BLaER1 treated with 17β-estradiol and CSF1 and Interleukin-3, amounts not matched to agents 10 nM and 100 nM (cell line): ENCODE data around the gene BABAM1.
"Not testable (repeated sequence)": the region's sequence is repeated elsewhere in the genome, so short reads cannot be mapped to it uniquely, and the experiment has no call there.

Experiments used
- H3K27ac ChIP-seq, 11 experiments: shearing (Covaris generic); formaldehyde crosslinking; 2 replicates each; pipeline ENCODE4 v1.8.1; 2022
- H3K27me3 ChIP-seq, 11 experiments: shearing (Covaris generic); formaldehyde crosslinking; 2 replicates each; pipeline ENCODE4 v1.8.1; 2022
- H3K36me3 ChIP-seq, 11 experiments: shearing (Covaris generic); formaldehyde crosslinking; 2 replicates each; pipeline ENCODE4 v1.8.1; 2022
- H3K4me1 ChIP-seq, 10 experiments: shearing (Covaris generic); formaldehyde crosslinking; 2 replicates each; pipeline ENCODE4 v1.8.1; 2022
- H3K4me2 ChIP-seq, 11 experiments: shearing (Covaris generic); formaldehyde crosslinking; 2 replicates each; pipeline ENCODE4 v1.8.1; 2022
- H3K4me3 ChIP-seq, 10 experiments: shearing (Covaris generic); formaldehyde crosslinking; 2 replicates each; pipeline ENCODE4 v1.8.1; 2022
- H3K9ac ChIP-seq, 11 experiments: shearing (Covaris generic); formaldehyde crosslinking; 2 replicates each; pipeline ENCODE4 v1.8.1; 2022
- H3K9me3 ChIP-seq, 11 experiments: shearing (Covaris generic); formaldehyde crosslinking; replicated peaks in 1 of 11; 2 replicates each; pipeline ENCODE4 v1.8.1; 2022
- H4K20me1 ChIP-seq, 11 experiments: shearing (Covaris generic); formaldehyde crosslinking; 2 replicates each; pipeline ENCODE4 v1.8.1; 2022
- Cebpa-rat ChIP-seq, 11 experiments: shearing (Covaris generic); IDR thresholded peaks; 2 replicates each; pipeline ENCODE4 v1.8.1; 2022

BABAM1 gene

GRCh38 chr19:17260842-17261325, 6.4 kb upstream of the BABAM1 start:
- no peaks in the 10 kb centered on the region for H3K27me3 ChIP-seq
- peak overlapping the region in 1 of 11 experiments; percentile 7; a peak in 1 of 22 replicates for H3K4me2 ChIP-seq
- no peaks in the 10 kb centered on the region for H3K9me3 ChIP-seq
- H3K4me1 ChIP-seq, result peaks cover 12 to 31% (median 19%) of the 10 kb centered on the region in 10 experiments; a peak in 19 of 20 replicates
- no peaks in the 10 kb centered on the region for H4K20me1 ChIP-seq
- H3K4me3 ChIP-seq, result no peak overlapping the region
- H3K27ac ChIP-seq, result no peak overlapping the region
- TF ChIP-seq Cebpa-rat (IDR thresholded peaks at IDR 0.05), result no peak
- H3K9ac ChIP-seq, result no peak overlapping the region
- H3K36me3 ChIP-seq, result no peaks in the 10 kb centered on the region

- no peak for TF ChIP-seq Cebpa-rat (IDR thresholded peaks at IDR 0.05)
Observed at GRCh38 chr19:17262557-17262956, 4.7 kb upstream of the BABAM1 start.

DNA sequence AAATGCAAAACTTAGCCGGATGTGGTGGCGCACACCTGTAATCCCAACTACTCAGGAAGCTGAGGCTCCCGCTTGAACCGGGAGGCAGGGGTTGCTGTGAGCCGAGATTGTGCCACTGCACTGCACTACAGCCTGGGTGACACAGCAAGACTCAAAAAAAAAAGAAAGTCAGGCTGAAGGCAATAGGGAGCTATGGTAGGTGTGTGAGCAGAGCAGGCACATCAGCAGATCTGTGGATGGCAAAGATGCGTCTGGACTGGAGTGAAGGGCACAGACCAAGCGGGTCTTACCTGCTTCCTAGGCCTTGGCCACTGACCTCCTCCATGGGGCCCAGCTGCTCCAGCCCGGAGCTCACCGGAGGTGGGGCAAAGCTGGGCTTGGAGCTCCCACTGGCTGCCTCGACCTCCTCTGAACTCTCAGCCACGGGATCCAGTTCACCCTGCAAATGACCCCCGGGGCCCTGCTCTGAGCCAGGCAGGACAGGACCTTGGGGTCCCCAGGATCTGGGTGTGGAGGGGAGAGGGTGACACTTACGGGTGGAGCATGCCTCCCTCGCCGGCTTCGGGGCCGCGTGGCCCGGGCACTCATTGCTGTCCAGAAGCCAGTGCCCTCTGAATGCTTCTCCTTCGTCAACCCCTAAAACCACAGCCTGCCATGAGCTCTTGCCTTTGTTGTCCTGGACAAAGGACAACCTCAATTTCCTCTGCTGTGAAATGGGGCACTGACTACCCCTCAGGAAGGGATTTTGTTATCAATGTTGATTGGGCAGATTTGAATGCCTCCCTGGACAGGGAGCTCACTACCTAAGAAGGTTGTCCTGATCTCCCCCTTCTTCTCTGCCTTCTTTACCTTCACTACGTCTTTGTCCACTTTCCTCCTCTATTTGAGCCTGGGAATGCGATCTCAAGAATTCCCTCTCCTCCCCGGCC, 3.3 kb upstream of the BABAM1 start:
- Histone ChIP-seq H3K4me1 (peaks cover 33 to 52% (median 40%) of the 10 kb centered on the region in 10 experiments), H3K9me3 (no peaks in the 10 kb centered on the region), H3K4me3 (no peak overlapping the region), H3K27ac (peak overlapping the region in 7 of 11 experiments; percentile 1 to 46 (median 22); a peak in 7 of 22 replicates), H3K36me3 (peaks cover 3 to 5% (median 4%) of the 10 kb centered on the region in 11 experiments; a peak in 19 of 22 replicates), H3K4me2 (peak overlapping the region in 9 of 11 experiments; percentile 33 to 70 (median 50); a peak in 13 of 22 replicates), H3K27me3 (no peaks in the 10 kb centered on the region), H4K20me1 (no peaks in the 10 kb centered on the region), H3K9ac (peak overlapping the region in 2 of 11 experiments; percentile 10 to 29; a peak in 3 of 22 replicates)
- no peak for TF ChIP-seq Cebpa-rat (IDR thresholded peaks at IDR 0.05)

More at GRCh38 chr19:17262557-17262956, 4.7 kb upstream of the BABAM1 start:
- H4K20me1 ChIP-seq, result no peaks in the 10 kb centered on the region
- no peak overlapping the region for H3K4me3 ChIP-seq
- H3K4me2 ChIP-seq, result no peak overlapping the region
- H3K27ac ChIP-seq, result 0 out of 22 replicates have a peak overlapping the region, but pooled peaks of 1 of the 11 experiments have one; percentile 7
- no peaks in the 10 kb centered on the region for H3K36me3 ChIP-seq
- no peaks in the 10 kb centered on the region for H3K27me3 ChIP-seq
- H3K4me1 ChIP-seq, result peaks cover 20 to 40% (median 28%) of the 10 kb centered on the region in 10 experiments
- peak overlapping the region in 3 of 11 experiments; percentile 7 to 33 (median 24); a peak in 3 of 22 replicates for H3K9ac ChIP-seq
- H3K9me3 ChIP-seq, result no peaks in the 10 kb centered on the region

GRCh38 chr19:17264641-17264979, 2.6 kb upstream of the BABAM1 start, which contains the start of gene USHBP1:
Gene USHBP1 (minus strand): TSS chr19:17264745. CDS start chr19:17264299, 446 bp downstream.
- no peak within 1 kb of the TSS for H3K4me3 ChIP-seq

DNA sequence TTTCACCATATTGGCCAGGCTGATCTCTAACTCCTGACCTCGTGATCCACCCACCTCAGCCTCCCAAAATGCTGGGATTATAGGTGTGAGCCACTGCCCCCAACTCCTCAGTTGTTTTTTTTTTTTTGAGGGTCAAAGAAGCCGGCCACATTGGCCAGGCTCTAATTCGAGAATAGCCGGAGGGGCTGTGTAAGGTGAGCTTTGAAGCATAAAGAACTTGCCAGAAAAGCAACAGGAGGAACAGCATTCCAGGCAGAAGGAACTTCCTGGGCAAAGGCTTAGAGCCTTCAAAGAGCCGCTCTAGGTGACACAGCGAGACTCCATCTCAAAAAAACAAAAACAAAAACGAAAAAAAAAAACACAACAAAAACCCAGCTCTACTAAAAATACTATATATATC, 1.2 kb upstream of the BABAM1 start:
- H3K27me3 ChIP-seq, result no peaks in the 10 kb centered on the region
- peaks cover 12 to 26% (median 23%) of the 10 kb centered on the region in 11 experiments for H3K36me3 ChIP-seq
- peak overlapping the region in 10 of 11 experiments; percentile 25 to 80 (median 66); a peak in 20 of 22 replicates for H3K27ac ChIP-seq
- H4K20me1 ChIP-seq, result no peaks in the 10 kb centered on the region
- H3K9me3 ChIP-seq, result no peaks in the 10 kb centered on the region
- H3K4me1 ChIP-seq, result peaks cover 34 to 48% (median 41%) of the 10 kb centered on the region in 10 experiments
- peak overlapping the region in 2 of 10 experiments; percentile 40 to 41; a peak in 2 of 20 replicates for H3K4me3 ChIP-seq
- peak overlapping the region in 8 of 11 experiments; percentile 35 to 62 (median 54); a peak in 13 of 22 replicates for H3K9ac ChIP-seq
- TF ChIP-seq Cebpa-rat (IDR thresholded peaks at IDR 0.05), result no peak
- H3K4me2 ChIP-seq, result peak overlapping the region; percentile 38 to 71 (median 58)

More at GRCh38 chr19:17264641-17264979, 2.6 kb upstream of the BABAM1 start, which contains the start of gene USHBP1:
- H4K20me1 ChIP-seq, result no peaks in the 10 kb centered on the region
- peak within 1 kb of the TSS in 8 of 11 experiments; percentile 4 to 46 (median 31); a peak in 12 of 22 replicates for H3K9ac ChIP-seq
- H3K27me3 ChIP-seq, result no peaks in the 10 kb centered on the region
- H3K36me3 ChIP-seq, result peaks cover 9 to 12% (median 11%) of the 10 kb centered on the region in 11 experiments; a peak in 20 of 22 replicates
- peak within 1 kb of the TSS; percentile 33 to 70 (median 47); a peak in 21 of 22 replicates for H3K4me2 ChIP-seq
- peak within 1 kb of the TSS in 7 of 11 experiments; percentile 6 to 46 (median 32); a peak in 8 of 22 replicates for H3K27ac ChIP-seq
- TF ChIP-seq Cebpa-rat (IDR thresholded peaks at IDR 0.05), result no peak
- peaks cover 34 to 54% (median 41%) of the 10 kb centered on the region in 10 experiments for H3K4me1 ChIP-seq
- H3K9me3 ChIP-seq, result no peaks in the 10 kb centered on the region

GRCh38 chr19:17266589-17266974, 661 bp upstream of the BABAM1 start:
- peaks cover 34 to 49% (median 43%) of the 10 kb centered on the region in 10 experiments for H3K4me1 ChIP-seq
- peak overlapping the region in 8 of 11 experiments; percentile 35 to 62 (median 54); a peak in 14 of 22 replicates for H3K9ac ChIP-seq
- H3K9me3 ChIP-seq, result no peaks in the 10 kb centered on the region
- peak overlapping the region; percentile 24 to 80 (median 64); a peak in 20 of 22 replicates for H3K27ac ChIP-seq
- peaks cover 17 to 32% (median 29%) of the 10 kb centered on the region in 11 experiments for H3K36me3 ChIP-seq
- no peaks in the 10 kb centered on the region for H3K27me3 ChIP-seq
- H3K4me2 ChIP-seq, result peak overlapping the region; percentile 38 to 71 (median 58)
- no peak for TF ChIP-seq Cebpa-rat (IDR thresholded peaks at IDR 0.05)
- H4K20me1 ChIP-seq, result no peaks in the 10 kb centered on the region
- peak overlapping the region in 8 of 10 experiments; percentile 24 to 47 (median 39); a peak in 13 of 20 replicates for H3K4me3 ChIP-seq

DNA sequence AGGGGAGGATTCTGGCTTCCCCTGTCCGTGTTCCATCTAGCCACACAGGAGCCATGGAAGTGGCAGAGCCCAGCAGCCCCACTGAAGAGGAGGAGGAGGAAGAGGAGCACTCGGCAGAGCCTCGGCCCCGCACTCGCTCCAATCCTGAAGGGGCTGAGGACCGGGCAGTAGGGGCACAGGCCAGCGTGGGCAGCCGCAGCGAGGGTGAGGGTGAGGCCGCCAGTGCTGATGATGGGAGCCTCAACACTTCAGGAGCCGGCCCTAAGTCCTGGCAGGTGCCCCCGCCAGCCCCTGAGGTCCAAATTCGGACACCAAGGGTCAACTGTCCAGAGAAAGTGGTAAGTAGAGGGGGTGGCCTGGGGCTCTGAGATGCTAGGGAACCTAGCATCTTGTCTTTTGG, 1.5 kb downstream of the BABAM1 start:
- peak overlapping the region in 10 of 11 experiments; percentile 83 to 93 (median 88); a peak in 17 of 22 replicates for H3K9ac ChIP-seq
- no peaks in the 10 kb centered on the region for H3K27me3 ChIP-seq
- H3K36me3 ChIP-seq, result peaks cover 32 to 53% (median 48%) of the 10 kb centered on the region in 11 experiments
- H4K20me1 ChIP-seq, result no peaks in the 10 kb centered on the region
- H3K4me2 ChIP-seq, result peak overlapping the region; percentile 89 to 100 (median 97)
- no peak for TF ChIP-seq Cebpa-rat (IDR thresholded peaks at IDR 0.05)
- H3K9me3 ChIP-seq, result no peaks in the 10 kb centered on the region
- H3K27ac ChIP-seq, result peak overlapping the region in 10 of 11 experiments; percentile 75 to 91 (median 85); a peak in 20 of 22 replicates
- H3K4me1 ChIP-seq, result peaks cover 34 to 54% (median 48%) of the 10 kb centered on the region in 10 experiments
- peak overlapping the region in 7 of 10 experiments; percentile 75 to 94 (median 91); a peak in 9 of 20 replicates for H3K4me3 ChIP-seq

GRCh38 chr19:17274892-17275291, 7.6 kb downstream of the BABAM1 start:
- H3K4me2 ChIP-seq, H3K9me3 ChIP-seq, H3K27ac ChIP-seq, H3K9ac ChIP-seq, H3K4me3 ChIP-seq, H4K20me1 ChIP-seq, H3K27me3 ChIP-seq: not testable (repeated sequence)
- Histone ChIP-seq H3K36me3 (peaks cover 70 to 100% (median 92%) of the 10 kb centered on the region in 11 experiments), H3K4me1 (peaks cover 0 to 18% (median 10%) of the 10 kb centered on the region in 10 experiments; a peak in 15 of 20 replicates)
